LNCAP (cell line): ENCODE measurements around the gene NEURL4.

Experiments used
- CTCF ChIP-seq: fragments of 450-650 bp; IDR thresholded peaks from 2 replicates; pipeline ENCODE4 v1.5.1; 2017; ENCODE audit warnings: mild to moderate bottlenecking

NEURL4 gene

GRCh38 chr17:7328840-7329373 is at the start of gene NEURL4:
Gene NEURL4 (minus strand): TSS chr17:7329335. CDS start chr17:7329312, 23 bp downstream.
- no peak for TF ChIP-seq CTCF

- no peak for TF ChIP-seq CTCF
Measured at GRCh38 chr17:7374353-7374752, 45.2 kb upstream of the NEURL4 start.

GRCh38 chr17:7370853-7371252 is 41.7 kb upstream of the NEURL4 start:
- no peak for TF ChIP-seq CTCF

- no peak for TF ChIP-seq CTCF
Measured at GRCh38 chr17:7369825-7370224, 40.7 kb upstream of the NEURL4 start.

- no peak for TF ChIP-seq CTCF
Measured at GRCh38 chr17:7367918-7368598, 38.9 kb upstream of the NEURL4 start.

- no peak for TF ChIP-seq CTCF
Measured at GRCh38 chr17:7367083-7367482, 37.9 kb upstream of the NEURL4 start.

- TF ChIP-seq CTCF = no peak
Measured at GRCh38 chr17:7363311-7363710, 34.2 kb upstream of the NEURL4 start.
